RWPE1 (cell line): ENCODE data around the gene CHST13.

Experiments used
- CTCF ChIA-PET: fragments of 350-600 bp; sonication (Branson Sonifier 250); formaldehyde crosslinking; extraction: SDS; loops from one replicate; lab custom pipeline; 2021; lab: Yijun Ruan, JAX
- POLR2A ChIA-PET: fragments of 400-600 bp; formaldehyde crosslinking; extraction: SDS; loops from one replicate; lab custom pipeline; 2020; ENCODE audit warnings: antibody characterized with exemption; ENCODE audit not compliant: low non-redundant PET; lab: Yijun Ruan, JAX
- DNase-seq: peaks from one replicate; pipeline ENCODE4 v3.0.0; 2012; ENCODE audit warnings: low spot score
- H3K27ac ChIP-seq: fragments of 450-650 bp; 2 replicates; pipeline ENCODE4 v1.5.1; 2017
- CTCF ChIP-seq: fragments of 450-650 bp; conservative IDR thresholded peaks from 2 replicates; pipeline ENCODE4 v1.5.1; 2017; ENCODE audit warnings: low read depth, mild to moderate bottlenecking

CHST13 gene

GRCh38 chr3:126478581-126479310 is 45.2 kb upstream of the CHST13 start:
- TF ChIP-seq CTCF, result no peak
- ChIA-PET POLR2A (no interaction called here), CTCF (no interaction called here)
- no peak for DNase-seq
- no peak overlapping the region for H3K27ac ChIP-seq

GRCh38 chr3:126479642-126480041 is 44.3 kb upstream of the CHST13 start:
- no peak for TF ChIP-seq CTCF
- no peak overlapping the region for H3K27ac ChIP-seq
- CTCF ChIA-PET, result no interaction called here
- POLR2A ChIA-PET, result no interaction called here
- DNase-seq, result no peak

- ChIA-PET CTCF (no interaction called here), POLR2A (no interaction called here)
- no peak for TF ChIP-seq CTCF
- no peak for DNase-seq
- H3K27ac ChIP-seq, result no peak overlapping the region
Observed at GRCh38 chr3:126480206-126480605, 43.7 kb upstream of the CHST13 start.

GRCh38 chr3:126480861-126481260 is 43.1 kb upstream of the CHST13 start:
- TF ChIP-seq CTCF, result no peak
- CTCF ChIA-PET, result no interaction called here
- DNase-seq, result no peak
- no peak overlapping the region; the same call in 1 of the 2 replicates for H3K27ac ChIP-seq
- POLR2A ChIA-PET, result no interaction called here

- no peak for DNase-seq
- ChIA-PET CTCF (interaction anchor here (0.9 kb wide), 1 partner anchor 1093 kb away, joined by 4 read pairs; no protein-coding TSS in a partner anchor), POLR2A (no interaction called here)
- no peak overlapping the region for H3K27ac ChIP-seq
- TF ChIP-seq CTCF, result no peak
Observed at GRCh38 chr3:126481808-126482502, 42.0 kb upstream of the CHST13 start.

GRCh38 chr3:126482503-126483255 is 41.3 kb upstream of the CHST13 start:
- CTCF ChIA-PET, result interaction anchor here (0.9 kb wide), 1 partner anchor 1092 kb away, joined by 4 read pairs; no protein-coding TSS in a partner anchor
- TF ChIP-seq CTCF, result no peak
- DNase-seq, result no peak
- POLR2A ChIA-PET, result no interaction called here
- no peak overlapping the region for H3K27ac ChIP-seq
